PC-9 (cell line): ENCODE results near the gene INAVA. TPM values are rescaled to one million over a fixed set of nuclear protein-coding genes. Genes with fewer than 3 reads are reported as not detected.

Source experiments
- BruUV-seq: library from RNA; stranded (reverse); fragments of 400-500 nt; replicated peaks from 2 replicates; lab custom pipeline; 2021; lab: Mats Ljungman, UMichigan
- CTCF ChIA-PET: fragments of 300-600 bp; sonication (Branson Sonifier 250); formaldehyde crosslinking; loops from one replicate; lab custom pipeline; 2022; ENCODE audit warnings: antibody characterized with exemption; lab: Charles Lee
- POLR2A ChIA-PET: fragments of 300-600 bp; sonication (Branson Sonifier 250); formaldehyde crosslinking; loops from one replicate; lab custom pipeline; 2022; ENCODE audit warnings: antibody characterized with exemption; ENCODE audit not compliant: unreplicated experiment; lab: Charles Lee
- DNase-seq, 2 experiments: peaks; one replicate each; pipeline versions ENCODE4 v3.0.0 to v3.0.0-alpha.2; 2015 to 2022; ENCODE audit warnings: mixed read lengths in 1 of 2
- H2AFZ ChIP-seq: fragments of 200-600 bp; sonication (generic); 2 replicates; pipeline ENCODE4 v1.8.1; 2017; ENCODE audit warnings: antibody characterized with exemption
- H3F3A ChIP-seq: fragments of 200-600 bp; sonication (generic); 2 replicates; pipeline ENCODE4 v1.8.1; 2017; ENCODE audit warnings: antibody characterized with exemption, mild to moderate bottlenecking, low read depth; ENCODE audit not compliant: insufficient read depth
- H3K27ac ChIP-seq: fragments of 200-600 bp; sonication (generic); 2 replicates; pipeline ENCODE4 v1.6.1; 2016; ENCODE audit warnings: mixed run types
- H3K27me3 ChIP-seq: fragments of 200-600 bp; sonication (generic); 2 replicates; pipeline ENCODE4 v1.6.1; 2016; ENCODE audit warnings: low read depth, mixed run types; ENCODE audit not compliant: insufficient read depth
- H3K36me3 ChIP-seq: fragments of 200-600 bp; sonication (generic); 2 replicates; pipeline ENCODE4 v1.6.1; 2016; ENCODE audit warnings: low read depth, mixed run types
- H3K4me1 ChIP-seq: fragments of 200-600 bp; sonication (generic); replicated peaks from 2 replicates; pipeline ENCODE4 v1.6.1; 2016; ENCODE audit warnings: mixed run types; ENCODE audit not compliant: insufficient read depth
- H3K4me2 ChIP-seq: fragments of 200-600 bp; sonication (generic); 2 replicates; pipeline ENCODE4 v1.6.1; 2017; ENCODE audit warnings: mixed run types
- H3K4me3 ChIP-seq: fragments of 200-600 bp; sonication (generic); 2 replicates; pipeline ENCODE4 v1.6.1; 2016; ENCODE audit warnings: mixed run types
- H3K79me2 ChIP-seq: fragments of 200-600 bp; sonication (generic); 2 replicates; pipeline ENCODE4 v1.6.1; 2017; ENCODE audit warnings: low read depth, mixed run types
- H3K9me2 ChIP-seq: fragments of 200-600 bp; sonication (generic); 2 replicates; pipeline ENCODE4 v1.8.1; 2017; ENCODE audit warnings: mild to moderate bottlenecking; ENCODE audit not compliant: insufficient read depth
- H3K9me3 ChIP-seq: fragments of 200-600 bp; sonication (generic); 2 replicates; pipeline ENCODE4 v1.8.1; 2016; ENCODE audit warnings: low read depth; ENCODE audit not compliant: insufficient read depth
- H4K20me1 ChIP-seq: fragments of 200-600 bp; sonication (generic); 2 replicates; pipeline ENCODE4 v1.8.1; 2017; ENCODE audit not compliant: insufficient read depth
- CTCF ChIP-seq: fragments of 200-600 bp; sonication (generic); conservative IDR thresholded peaks from 2 replicates; pipeline ENCODE4 v1.6.1; 2017; ENCODE audit warnings: mixed run types, antibody characterized with exemption, mild to moderate bottlenecking, moderate library complexity
- EZH2 ChIP-seq: fragments of 200-600 bp; sonication (generic); IDR thresholded peaks from 2 replicates; pipeline ENCODE4 v1.8.0; 2017; ENCODE audit warnings: antibody characterized with exemption, low read depth
- intact Hi-C: fragments of 100-400 bp; cut with micrococcal nuclease; formaldehyde crosslinking; loops from one replicate; pipeline ENCODE4 v1.10.0; 2022; ENCODE audit not compliant: unreplicated experiment
- total RNA-seq: library from RNA; stranded (reverse); gene quantifications from 2 replicates; pipeline ENCODE4 v1.2.3, GENCODE V29; 2021

Gene INAVA
- total RNA-seq, 1 experiment from 2014 or later: 49.8 TPM

- POLR2A ChIA-PET: interaction anchor here (0.7 kb wide), 1 partner anchor 19 kb away, joined by 7 read pairs; no protein-coding TSS in a partner anchor
- peaks cover 22% of the 10 kb centered on the region for H3K36me3 ChIP-seq
- intact Hi-C loops: no loop called here
Measured at GRCh38 chr1:200846398-200846797, 48.3 kb upstream of the INAVA start.

GRCh38 chr1:200849430-200849829 is 45.3 kb upstream of the INAVA start:
- Histone ChIP-seq H3K9me3 (no peaks in the 10 kb centered on the region), H3K36me3 (peaks cover 28% of the 10 kb centered on the region), H3K4me2 (no peak overlapping the region), H3K4me3 (no peak overlapping the region), H3K9me2 (0 out of 2 replicates have a peak, but pooled peaks cover 3% of the 10 kb centered on the region), H3K4me1 (no peaks in the 10 kb centered on the region), H4K20me1 (no peaks in the 10 kb centered on the region), H2AFZ (no peak overlapping the region), H3K27ac (no peak overlapping the region), H3F3A (no peaks in the 10 kb centered on the region), H3K27me3 (no peaks in the 10 kb centered on the region), H3K79me2 (no peaks in the 10 kb centered on the region)
- CTCF ChIA-PET: no interaction called here
- POLR2A ChIA-PET: no interaction called here
- intact Hi-C loops: no loop called here
- no TSS peak for BruUV-seq
- no peak for DNase-seq
- TF ChIP-seq CTCF (no peak), EZH2 (no peak)

More at GRCh38 chr1:200846398-200846797, 48.3 kb upstream of the INAVA start:
- CTCF ChIA-PET: no interaction called here
- H2AFZ ChIP-seq: no peak overlapping the region
- H3K4me3 ChIP-seq: no peak overlapping the region
- no peak for DNase-seq
- no peaks in the 10 kb centered on the region for H3K4me1 ChIP-seq
- 0 out of 2 replicates have a peak, but pooled peaks cover 3% of the 10 kb centered on the region for H3K9me2 ChIP-seq
- no TSS peak for BruUV-seq
- H3K27me3 ChIP-seq: no peaks in the 10 kb centered on the region
- H3K27ac ChIP-seq: no peak overlapping the region
- no peaks in the 10 kb centered on the region for H3K79me2 ChIP-seq
- H3K4me2 ChIP-seq: no peak overlapping the region
- no peaks in the 10 kb centered on the region for H4K20me1 ChIP-seq
- TF ChIP-seq CTCF (no peak), EZH2 (no peak)
- H3K9me3 ChIP-seq: no peaks in the 10 kb centered on the region
- H3F3A ChIP-seq: no peaks in the 10 kb centered on the region

- H3K27me3 ChIP-seq: no peaks in the 10 kb centered on the region
- no peaks in the 10 kb centered on the region for H3K4me1 ChIP-seq
- no peak overlapping the region for H3K27ac ChIP-seq
- no peaks in the 10 kb centered on the region for H3K79me2 ChIP-seq
- H3K36me3 ChIP-seq: peaks cover 36% of the 10 kb centered on the region
- H3K9me3 ChIP-seq: no peaks in the 10 kb centered on the region
- no peaks in the 10 kb centered on the region for H3F3A ChIP-seq
- no peak for TF ChIP-seq EZH2
- no peak for TF ChIP-seq CTCF
- POLR2A ChIA-PET: interaction anchor here (0.6 kb wide), 1 partner anchor 23 kb away, joined by 7 read pairs; no protein-coding TSS in a partner anchor
- CTCF ChIA-PET: interaction anchor here (1.0 kb wide), 1 partner anchor 228 kb away, joined by 3 read pairs; no protein-coding TSS in a partner anchor
- no peak for DNase-seq
- H2AFZ ChIP-seq: no peak overlapping the region
- BruUV-seq: no TSS peak
- no peak overlapping the region for H3K4me2 ChIP-seq
- no peaks in the 10 kb centered on the region for H4K20me1 ChIP-seq
- no peak overlapping the region for H3K4me3 ChIP-seq
- intact Hi-C loops: no loop called here
- 0 out of 2 replicates have a peak, but pooled peaks cover 3% of the 10 kb centered on the region for H3K9me2 ChIP-seq
Measured at GRCh38 chr1:200850554-200850953, 44.1 kb upstream of the INAVA start.
